Stimulated activated CD8-positive, alpha-beta memory T cell treated with anti-CD3 and anti-CD28 coated beads, Interleukin-4, amount 100 ng/mL, for 4 hours (primary cell): ENCODE data around the gene PARD3B.
"Not testable (repeated sequence)": the region's sequence is repeated elsewhere in the genome, so short reads cannot be mapped to it uniquely, and the experiment has no call there.

Experiments used
- DNase-seq, 2 donors: peaks; one replicate each; pipeline ENCODE4 v3.0.0-alpha.2; 2020; ENCODE audit warnings: low read depth in 2 of 2, low spot score in 1 of 2

PARD3B gene

DNA sequence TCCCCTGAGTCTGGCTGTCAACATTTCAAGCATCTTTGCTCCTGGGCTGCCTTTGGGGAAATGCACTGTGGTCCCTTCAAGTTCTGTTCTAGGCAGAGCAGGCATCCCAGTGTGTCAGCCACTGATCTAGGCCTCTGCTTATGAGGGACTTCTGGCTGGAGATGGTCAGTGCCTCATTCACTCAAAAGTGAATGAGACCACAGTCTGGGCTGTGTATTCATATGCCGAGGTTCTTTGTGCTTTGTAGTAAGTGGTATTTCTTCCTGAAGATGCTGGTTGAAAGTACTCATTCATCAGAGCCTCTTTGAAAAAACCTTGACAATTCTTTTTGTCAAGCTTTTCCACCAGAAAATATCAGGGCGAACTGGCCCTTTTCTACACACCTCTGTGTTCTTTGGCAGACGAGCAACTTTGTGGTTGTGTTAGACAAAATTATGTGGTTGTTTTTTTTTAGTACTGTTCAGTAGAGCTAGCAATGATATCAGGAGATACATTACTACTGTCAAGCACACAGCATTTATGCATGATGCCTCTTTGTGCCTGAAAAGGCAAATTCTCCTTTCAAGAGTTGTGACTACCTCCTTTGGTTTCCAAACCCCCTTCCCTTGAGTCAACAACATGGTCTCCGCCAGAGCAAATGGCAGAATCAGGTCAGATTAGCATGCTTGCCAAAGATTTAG lies 626.1 kb downstream of the PARD3B start:
- no peak for DNase-seq

DNA sequence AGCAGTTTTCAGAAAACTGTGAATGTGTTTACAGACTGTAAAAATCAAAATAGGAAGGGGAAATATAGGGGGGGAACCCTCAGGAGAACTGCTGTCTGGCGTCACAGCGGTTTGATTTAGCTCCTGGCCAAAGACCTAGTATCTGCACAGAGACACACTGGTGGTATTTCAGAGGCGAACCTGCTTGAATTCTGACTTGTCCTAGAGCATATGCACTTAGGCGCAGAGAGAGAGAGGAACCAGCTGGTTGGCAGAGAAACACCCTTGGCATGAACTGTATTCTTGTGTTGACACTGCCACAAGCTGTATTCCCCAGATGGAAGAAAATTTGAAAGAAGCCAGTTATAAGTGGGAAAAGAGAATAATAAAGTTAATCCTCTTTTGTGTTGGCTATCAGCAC lies 630.6 kb downstream of the PARD3B start:
- DNase-seq, result no peak

DNA sequence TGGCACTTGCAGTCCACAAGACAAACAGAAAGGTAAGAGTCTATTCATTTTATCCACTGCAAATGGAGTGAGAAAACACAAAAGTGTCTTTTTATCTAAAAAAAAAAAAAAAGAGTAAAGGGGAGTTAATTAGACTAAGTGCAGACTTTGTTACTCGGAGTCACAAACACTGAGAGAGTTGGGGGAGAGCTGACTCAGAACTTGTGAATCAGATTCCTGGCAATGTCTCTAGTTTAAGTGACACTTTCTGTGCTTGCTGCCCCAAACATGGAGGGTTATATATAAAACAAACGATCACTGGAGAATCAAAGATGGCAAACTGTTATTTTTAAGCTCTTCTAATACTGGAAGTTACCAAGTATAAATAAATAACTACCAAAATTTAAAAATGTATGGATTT lies 631.3 kb downstream of the PARD3B start:
- DNase-seq, result no peak

DNA sequence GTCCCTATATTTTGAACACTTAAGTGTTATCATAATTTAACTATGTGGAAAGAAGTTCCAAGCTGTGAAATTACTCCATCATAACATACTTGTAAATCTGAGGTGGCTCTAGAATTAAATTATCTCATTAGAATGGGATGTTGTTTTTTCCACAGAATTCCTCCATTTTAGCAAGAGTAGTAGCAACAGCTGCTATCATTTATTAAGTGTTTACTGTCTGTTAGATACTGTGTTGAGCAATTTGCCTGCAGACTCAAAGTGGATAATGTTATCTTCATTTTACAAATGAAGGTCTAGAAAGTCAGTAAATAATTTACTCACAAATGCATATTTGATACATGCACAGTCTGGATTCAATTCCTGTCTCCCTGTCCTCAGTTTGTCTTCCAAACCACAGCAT lies 632.3 kb downstream of the PARD3B start:
- no peak for DNase-seq

DNA sequence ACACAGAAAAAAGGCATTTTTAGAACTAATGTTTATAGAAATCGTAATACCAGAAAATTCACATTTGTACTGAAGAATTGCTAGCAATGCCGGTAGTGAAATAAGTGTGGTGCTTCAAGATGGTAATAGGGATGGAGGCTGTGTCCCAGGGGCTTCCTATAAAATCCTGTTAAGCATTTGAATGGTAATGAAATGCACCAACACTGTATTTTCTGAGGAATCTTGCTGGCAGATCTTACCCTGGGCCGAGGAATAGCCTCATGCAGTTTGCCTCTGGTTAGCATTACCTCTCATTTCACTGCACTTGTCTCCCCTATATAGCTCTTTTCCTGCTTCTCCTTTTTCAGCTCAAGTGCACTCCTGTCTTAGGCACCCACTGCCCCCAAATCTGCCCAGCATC lies 635.5 kb downstream of the PARD3B start:
- DNase-seq, result no peak

DNA sequence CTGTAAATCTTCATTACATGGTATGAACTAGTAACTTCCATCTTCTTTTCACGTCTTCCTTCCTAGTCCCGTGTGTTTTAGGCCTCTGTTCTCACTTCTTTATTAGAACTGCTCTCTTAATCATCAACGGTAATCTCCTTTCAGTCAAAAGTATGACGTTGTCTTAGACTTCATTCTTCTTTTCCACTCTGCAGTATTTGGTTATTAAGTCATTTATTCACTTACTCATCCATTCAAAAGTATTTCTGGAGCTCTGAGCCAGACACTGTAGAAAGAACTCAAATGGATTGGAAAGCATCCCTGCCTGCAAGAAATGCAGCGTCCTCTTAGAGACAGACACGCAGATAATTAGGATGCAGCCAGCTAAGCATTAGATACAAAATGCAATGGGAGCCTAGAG lies 642.5 kb downstream of the PARD3B start:
- no peak for DNase-seq

DNA sequence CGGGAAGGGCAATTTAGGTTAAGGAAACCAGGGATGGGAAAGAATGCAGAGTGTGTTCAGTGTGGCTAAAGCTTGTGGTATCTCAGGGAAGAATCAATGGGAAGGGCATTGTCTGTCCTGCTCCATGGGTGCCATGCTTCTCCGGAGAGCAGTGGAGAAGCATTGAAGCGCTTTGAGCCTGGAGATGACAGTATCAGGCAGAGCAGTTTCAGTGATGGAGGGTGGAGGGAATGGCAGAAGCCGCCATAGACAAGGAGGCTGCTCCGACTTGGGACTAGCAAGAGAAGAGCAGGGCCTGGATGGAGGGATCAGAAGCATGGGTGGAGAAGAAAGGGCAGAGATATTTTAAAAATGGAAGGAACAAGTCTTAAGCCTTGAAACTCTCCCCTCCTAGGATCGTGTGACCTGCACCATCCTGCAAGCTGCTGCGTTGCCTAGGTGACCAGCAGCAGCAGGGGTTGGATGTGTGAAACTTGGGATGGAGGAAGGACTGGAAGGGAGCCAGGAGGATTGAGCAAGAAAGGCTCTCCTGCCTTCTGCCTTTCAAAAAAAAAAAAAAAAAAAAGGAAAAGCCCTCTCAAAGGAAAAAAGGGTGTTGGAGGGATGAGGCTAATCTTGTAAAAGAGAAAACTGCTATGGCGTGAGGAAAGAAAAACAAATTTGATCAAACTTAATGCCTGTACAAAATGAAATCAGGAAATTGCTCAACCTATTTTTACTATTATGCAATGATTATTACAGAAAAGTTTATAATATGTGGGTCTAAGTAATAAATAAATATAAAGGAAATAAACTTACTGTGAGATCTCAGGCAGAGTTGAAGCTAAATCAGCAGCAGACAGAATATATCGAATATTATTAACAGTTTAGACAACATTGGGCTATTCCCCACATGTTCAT lies 643.2 kb downstream of the PARD3B start:
- DNase-seq, result no peak

DNA sequence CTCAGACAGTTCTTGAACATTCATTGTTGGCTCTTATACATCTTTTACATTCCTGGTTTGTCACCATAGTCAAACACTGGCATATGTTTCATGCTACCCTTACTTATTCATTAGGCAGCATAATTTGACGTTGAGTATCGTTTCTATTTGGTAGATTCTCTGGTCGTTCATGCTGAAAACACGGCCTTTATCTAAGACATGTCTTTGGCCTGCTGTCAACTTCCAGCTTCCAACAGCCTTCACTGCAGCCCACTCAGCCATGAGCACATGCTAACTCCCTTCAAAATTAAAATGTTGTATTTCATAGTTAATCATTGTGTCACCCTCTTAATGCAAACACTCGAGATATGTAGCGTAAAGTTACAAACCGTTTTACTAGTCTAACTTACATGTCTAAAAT lies 644.0 kb downstream of the PARD3B start:
- no peak for DNase-seq

DNA sequence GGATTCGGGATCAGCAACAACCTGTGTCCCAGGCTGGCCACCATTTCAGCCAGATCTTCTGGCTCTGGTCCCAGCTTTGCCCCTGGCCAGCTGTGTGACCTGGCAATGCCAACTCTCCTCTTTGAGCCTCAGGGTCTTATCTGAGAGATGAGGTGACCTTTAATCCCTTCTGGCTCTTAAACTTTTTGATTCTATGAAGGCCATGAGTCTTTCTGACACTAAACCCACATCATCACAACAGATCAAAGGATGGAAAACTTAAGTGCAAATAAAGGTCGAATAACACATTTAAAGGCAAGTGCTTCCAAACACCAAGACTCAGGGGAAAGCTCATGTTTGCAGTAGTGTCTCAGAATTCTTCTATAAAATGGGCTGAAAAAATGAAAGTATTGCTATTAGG lies 645.3 kb downstream of the PARD3B start:
- no peak for DNase-seq

DNA sequence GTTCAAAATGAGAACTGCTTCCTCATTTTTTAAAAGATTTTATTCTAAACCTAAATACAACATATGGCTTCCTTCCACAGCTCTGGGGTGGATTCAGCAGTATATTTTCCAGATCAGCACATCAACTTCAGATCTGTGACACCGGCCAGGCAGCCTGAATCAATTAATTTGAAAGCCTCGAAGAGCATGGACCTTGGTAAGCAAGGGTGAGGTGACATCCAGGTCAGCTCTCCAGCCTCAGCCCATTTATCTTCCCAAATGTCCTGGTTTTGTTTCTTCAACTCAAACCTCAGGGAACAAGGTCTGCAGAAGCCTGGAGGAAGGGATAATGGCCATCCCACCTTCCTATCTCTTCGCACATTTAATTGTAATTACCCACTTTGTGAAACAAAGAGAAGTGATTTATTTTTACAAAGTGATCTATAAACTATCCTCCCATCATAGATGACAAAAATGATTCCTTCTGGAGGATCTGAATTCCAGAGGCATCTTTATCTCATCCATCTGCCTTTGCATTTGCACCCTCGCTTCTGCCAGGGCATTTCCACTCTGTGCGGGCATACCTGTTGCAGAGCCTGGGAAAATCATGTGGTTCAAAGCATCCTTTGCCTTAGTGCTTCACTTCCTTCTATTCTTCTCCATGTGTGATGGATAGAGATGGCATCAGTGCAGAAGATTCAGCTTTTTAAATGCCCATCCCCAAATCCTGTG lies 648.0 kb downstream of the PARD3B start:
- no peak for DNase-seq

DNA sequence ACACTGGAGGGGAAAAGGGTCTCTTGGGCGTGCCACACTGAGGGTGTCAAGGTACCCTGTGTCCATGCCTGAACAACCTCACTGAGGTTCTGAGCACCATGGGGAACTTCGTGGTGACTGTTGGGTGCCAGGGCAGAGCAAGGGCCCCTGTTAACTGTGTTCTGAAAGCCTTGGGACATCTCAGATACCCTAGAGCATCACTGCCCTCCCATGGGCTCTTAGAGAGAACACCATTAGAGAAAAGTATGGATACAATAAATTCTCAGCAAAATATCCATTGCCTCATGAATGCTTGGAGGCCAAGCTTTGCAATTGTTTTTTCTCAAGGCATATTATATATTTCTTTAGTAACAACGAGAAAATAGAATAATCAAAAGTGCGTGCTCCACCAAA lies 648.6 kb downstream of the PARD3B start:
- DNase-seq, result no peak

DNA sequence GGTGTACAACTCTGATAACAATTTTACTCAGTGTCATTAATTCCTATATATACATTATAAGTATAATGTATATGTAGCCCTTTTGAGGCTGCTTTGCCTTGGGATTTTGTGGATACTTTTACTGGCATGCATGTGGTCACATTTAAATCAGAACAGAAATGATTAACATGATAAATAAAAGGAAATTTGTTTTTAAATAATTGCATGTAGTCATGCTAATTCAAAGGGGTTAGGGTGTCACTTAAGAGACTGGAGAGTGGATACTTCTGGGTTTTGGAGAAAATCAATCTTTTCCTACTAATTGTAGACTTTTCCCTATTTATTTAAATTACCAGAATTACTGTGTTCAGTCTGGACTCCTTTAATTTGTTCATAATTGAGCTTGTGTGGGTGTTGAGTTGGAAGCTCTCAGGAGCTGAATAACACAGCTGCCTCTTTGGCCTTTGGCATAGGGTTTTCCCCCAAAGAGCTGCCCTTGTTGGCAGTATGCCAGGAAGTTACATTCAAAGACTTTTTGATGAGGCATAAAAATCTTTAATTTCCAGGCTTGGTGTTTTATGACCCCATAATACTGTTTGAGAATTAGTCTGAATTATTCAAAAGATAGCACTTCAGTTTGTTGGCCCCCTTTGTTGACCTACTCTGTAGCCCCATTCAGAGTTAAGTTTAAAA lies 652.3 kb downstream of the PARD3B start:
- no peak for DNase-seq

DNA sequence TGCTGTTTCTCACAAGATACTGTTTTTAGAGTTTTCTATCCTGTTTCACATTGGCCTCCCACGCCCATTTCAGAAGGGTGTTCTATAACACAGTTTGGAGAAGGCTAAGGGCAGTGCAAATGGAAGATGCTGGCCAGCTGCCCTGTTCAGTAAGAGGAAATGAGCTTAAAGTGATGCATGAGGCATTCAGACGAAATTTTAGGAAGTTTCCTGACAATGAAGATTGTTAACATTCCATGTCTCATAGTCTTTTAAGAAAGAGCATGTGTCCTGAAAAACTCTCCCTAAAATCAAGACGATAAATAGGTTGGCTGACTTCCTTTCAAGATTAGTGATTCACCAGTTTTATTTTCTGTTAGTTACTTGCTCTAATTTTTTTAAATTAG lies 652.9 kb downstream of the PARD3B start:
- DNase-seq, result no peak

DNA sequence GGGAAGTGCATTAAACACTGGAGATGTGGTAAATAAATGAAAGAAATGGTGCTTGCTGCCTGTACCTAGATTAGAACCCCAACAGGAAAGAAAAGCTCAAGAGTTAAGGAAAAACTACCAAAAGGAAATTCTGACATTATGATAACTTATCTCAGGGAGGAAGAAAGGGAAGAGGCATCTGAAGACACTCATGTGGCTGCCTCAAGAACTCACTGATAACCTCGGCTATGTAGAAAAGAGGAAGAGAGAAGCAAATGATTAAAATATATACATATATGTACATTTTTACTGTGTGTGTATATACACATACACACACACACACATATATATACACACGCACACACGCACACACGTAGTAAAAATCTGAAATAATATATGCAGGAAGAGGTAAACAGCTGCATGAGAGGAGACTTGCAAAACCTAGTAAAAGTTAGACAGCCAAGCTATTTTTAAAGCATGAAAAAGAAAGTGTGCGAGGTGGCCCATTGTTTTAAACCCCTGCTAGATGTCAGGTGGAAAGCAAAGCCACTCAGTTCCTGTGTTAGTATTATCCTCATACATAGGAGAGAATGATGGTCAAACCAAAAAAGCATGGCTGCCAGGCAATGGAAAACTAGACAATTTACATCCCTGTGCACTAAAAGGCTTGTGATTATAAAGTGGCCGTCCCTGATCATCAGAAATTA lies 654.0 kb downstream of the PARD3B start:
- DNase-seq, result no peak

DNA sequence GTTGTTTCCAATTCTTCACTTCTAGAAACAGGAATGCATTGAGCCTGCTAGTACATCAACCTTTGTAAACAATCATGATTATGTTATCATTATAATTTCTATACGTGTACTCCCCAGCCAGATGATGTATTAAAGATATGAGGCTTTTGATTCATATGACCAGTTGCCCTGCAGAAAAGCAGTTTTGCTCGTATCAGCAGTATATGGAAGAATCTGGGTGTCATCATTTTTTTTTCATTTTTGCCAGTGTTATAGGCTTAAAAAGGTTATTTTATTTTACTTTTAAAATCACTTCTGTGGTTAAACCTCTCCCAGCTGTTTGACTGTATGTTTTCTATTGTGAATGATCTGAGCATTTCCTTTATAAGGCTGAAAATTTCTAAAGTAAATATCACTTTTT lies 665.2 kb downstream of the PARD3B start:
- DNase-seq, result no peak

DNA sequence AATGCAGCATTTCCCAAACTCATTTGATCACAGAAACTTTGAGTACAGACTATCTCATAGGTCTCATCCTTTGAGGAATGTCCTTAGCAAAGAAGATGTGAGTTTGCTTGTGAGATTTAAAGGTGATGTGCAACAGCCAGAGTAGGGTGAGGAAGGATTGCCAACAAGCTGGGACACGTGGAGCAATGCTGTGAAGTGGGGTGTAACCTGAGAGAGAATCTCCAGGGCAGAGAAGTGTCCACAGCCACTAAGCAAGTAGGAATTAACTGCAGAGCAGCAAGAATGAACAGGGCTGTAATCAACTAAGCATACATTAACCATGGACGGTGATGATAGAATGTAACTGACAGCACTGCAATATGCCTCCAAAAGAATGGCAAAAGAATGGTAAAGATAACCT lies 667.1 kb downstream of the PARD3B start:
- no peak for DNase-seq

DNA sequence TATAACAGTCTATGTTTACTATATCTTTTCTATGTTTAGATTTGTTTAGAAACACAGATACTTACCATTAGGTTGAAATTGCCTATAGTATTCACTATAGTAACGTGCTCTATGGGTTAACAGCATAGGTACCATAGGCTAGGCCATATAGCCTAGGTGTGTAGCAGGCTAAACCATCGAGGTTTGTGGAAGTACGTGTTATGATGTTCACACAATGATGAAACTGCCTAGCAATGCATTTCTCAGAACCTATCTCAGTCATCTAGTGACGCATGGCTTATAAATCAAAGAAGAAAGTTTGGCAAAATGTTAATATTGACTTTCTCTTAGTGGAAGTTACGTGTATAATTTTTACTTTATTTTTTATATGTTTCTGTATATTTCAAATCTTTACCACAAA lies 670.8 kb downstream of the PARD3B start:
- DNase-seq, result no peak

DNA sequence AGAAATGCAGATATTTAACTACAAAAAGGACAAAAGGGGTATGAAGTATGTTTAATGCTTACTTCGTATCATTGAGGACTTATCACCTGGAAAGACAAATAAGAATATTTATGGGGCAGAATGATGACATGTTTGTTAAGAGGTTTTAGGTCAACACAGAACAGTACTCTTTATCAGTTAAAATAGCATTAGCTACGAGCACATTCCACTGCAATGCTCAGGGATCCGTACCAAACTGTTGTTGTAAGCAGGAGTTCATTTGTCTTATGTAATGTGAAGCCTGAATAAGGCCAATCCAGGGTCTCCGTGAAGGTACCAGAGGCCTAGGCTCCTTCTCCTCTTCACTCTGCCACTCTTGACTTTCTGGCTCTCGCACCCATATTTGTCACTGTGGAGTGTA lies 671.3 kb downstream of the PARD3B start:
- DNase-seq, result no peak

DNA sequence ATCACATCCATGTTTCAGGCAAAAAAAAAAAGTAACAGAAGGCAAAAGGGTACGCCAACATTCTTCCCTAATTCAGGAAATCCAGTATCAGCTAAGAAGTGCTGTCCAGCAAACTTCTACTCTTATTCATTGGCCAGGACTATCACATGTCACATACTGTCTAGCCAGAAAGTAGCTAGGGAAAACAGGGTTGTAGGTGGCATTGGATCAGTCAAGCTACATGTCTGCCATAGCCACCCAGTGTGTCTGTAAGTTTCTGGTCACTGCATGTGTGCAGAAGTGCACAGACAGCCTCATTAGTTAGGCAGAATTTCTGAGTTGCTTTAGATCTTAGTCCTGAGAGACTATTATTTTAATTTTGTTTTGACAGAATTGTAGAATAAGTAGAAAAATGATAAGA lies 671.7 kb downstream of the PARD3B start:
- DNase-seq, result no peak

DNA sequence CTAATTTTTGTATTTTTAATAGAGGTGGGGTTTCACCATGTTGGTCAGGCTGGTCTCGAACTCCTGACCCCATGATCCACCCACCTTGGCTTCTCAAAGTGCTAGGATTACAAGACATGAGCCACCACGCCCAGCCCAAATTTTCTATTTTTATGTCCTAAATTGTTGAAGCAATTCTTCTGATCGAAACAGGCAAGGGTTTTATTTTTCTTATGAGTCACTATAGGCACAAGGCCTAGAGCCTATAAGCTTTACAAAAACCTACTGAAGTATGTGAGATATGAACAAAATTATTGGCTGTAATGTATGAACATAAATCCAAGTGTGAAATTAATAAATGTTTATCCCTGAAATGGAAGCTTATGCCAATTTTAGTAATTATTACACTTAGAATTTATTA lies 672.8 kb downstream of the PARD3B start:
- DNase-seq, result no peak

DNA sequence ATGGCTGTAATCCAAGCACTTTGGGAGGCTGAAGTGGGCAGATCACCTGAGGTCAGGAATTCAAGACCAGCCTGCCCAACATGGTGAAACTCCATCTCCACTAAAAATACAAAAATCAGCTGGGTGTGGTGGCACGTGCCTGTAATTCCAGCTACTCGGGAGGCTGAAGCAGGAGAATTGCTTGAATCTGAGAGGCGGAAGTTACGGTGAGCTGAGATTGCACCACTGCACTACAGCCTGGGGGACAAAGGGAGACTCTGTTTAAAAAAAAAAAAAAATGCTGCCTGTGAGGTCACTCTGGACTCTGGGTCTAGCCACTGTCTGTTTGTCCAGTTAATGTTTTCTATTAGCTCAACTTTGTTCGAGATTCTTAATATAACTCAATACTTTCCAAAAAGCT lies 673.5 kb downstream of the PARD3B start:
- DNase-seq, result not testable (repeated sequence)
